Chondrocyte (in vitro differentiated cells): ENCODE measurements around the gene CP. TPM values are rescaled to one million over a fixed set of nuclear protein-coding genes. Genes with fewer than 3 reads are reported as not detected.

Source experiments
- DNase-seq: peaks from one replicate; pipeline ENCODE4 v3.0.0; 2021; ENCODE audit warnings: mixed read lengths, low spot score
- H3K27ac Mint-ChIP-seq: one replicate; pipeline ENCODE4 v1.8.0; 2021; ENCODE audit warnings: mild to moderate bottlenecking, moderate library complexity, mixed read lengths; ENCODE audit not compliant: unreplicated experiment
- H3K27me3 Mint-ChIP-seq: 2 replicates; pipeline ENCODE4 v1.8.0; 2021; ENCODE audit warnings: low read depth, mixed read lengths
- H3K36me3 Mint-ChIP-seq: 2 replicates; pipeline ENCODE4 v1.8.0; 2021; ENCODE audit warnings: low read depth, mixed read lengths
- H3K4me1 Mint-ChIP-seq: 2 replicates; pipeline ENCODE4 v1.8.0; 2021; ENCODE audit warnings: low read depth, mild to moderate bottlenecking, mixed read lengths
- H3K4me3 Mint-ChIP-seq: one replicate; pipeline ENCODE4 v1.8.0; 2021; ENCODE audit warnings: mild to moderate bottlenecking, moderate library complexity, mixed read lengths; ENCODE audit not compliant: unreplicated experiment
- H3K9me3 Mint-ChIP-seq: 2 replicates; pipeline ENCODE4 v1.8.0; 2021; ENCODE audit warnings: low read depth, mixed read lengths
- CTCF ChIP-seq: fragments of 200-600 bp; sonication (generic); IDR thresholded peaks from 2 replicates; pipeline ENCODE4 v1.5.0; 2021; ENCODE audit warnings: antibody characterized with exemption, mild to moderate bottlenecking, moderate library complexity
- total RNA-seq: library from RNA; stranded (reverse); gene quantifications from 3 replicates; pipeline ENCODE4 v1.2.1, GENCODE V29; 2021

CP gene
- total RNA-seq, 1 donor from 2014 or later = not detected

GRCh38 chr3:149207475-149207874 lies 14.2 kb downstream of the CP start:
- Mint-ChIP-seq H3K27ac (no peak overlapping the region), H3K36me3 (no peaks in the 10 kb centered on the region), H3K4me3 (no peak overlapping the region), H3K27me3 (no peaks in the 10 kb centered on the region), H3K4me1 (no peaks in the 10 kb centered on the region), H3K9me3 (no peaks in the 10 kb centered on the region)
- DNase-seq = no peak
- TF ChIP-seq CTCF = no peak

- H3K36me3 Mint-ChIP-seq = no peaks in the 10 kb centered on the region
Measured at GRCh38 chr3:149204390-149204991, 17.1 kb downstream of the CP start.

GRCh38 chr3:149203758-149204157 lies 17.9 kb downstream of the CP start:
- no peak for DNase-seq
- TF ChIP-seq CTCF = no peak
- Mint-ChIP-seq H3K27me3 (no peaks in the 10 kb centered on the region), H3K9me3 (no peaks in the 10 kb centered on the region), H3K36me3 (no peaks in the 10 kb centered on the region), H3K4me3 (no peak overlapping the region), H3K4me1 (peaks cover 4% of the 10 kb centered on the region), H3K27ac (no peak overlapping the region)

More at GRCh38 chr3:149204390-149204991, 17.1 kb downstream of the CP start:
- Mint-ChIP-seq H3K27me3 (no peaks in the 10 kb centered on the region), H3K4me1 (peaks cover 4% of the 10 kb centered on the region), H3K9me3 (no peaks in the 10 kb centered on the region), H3K4me3 (no peak overlapping the region), H3K27ac (no peak overlapping the region)
- no peak for TF ChIP-seq CTCF
- DNase-seq = no peak

- Mint-ChIP-seq H3K36me3 (no peaks in the 10 kb centered on the region), H3K4me1 (peaks cover 9% of the 10 kb centered on the region), H3K9me3 (no peaks in the 10 kb centered on the region), H3K27ac (no peak overlapping the region), H3K27me3 (no peaks in the 10 kb centered on the region), H3K4me3 (no peak overlapping the region)
- TF ChIP-seq CTCF = no peak
- no peak for DNase-seq
Measured at GRCh38 chr3:149199474-149199873, 22.2 kb downstream of the CP start.

- Mint-ChIP-seq H3K4me1 (peaks cover 9% of the 10 kb centered on the region), H3K9me3 (no peaks in the 10 kb centered on the region), H3K27me3 (no peaks in the 10 kb centered on the region), H3K4me3 (no peak overlapping the region), H3K27ac (no peak overlapping the region), H3K36me3 (no peaks in the 10 kb centered on the region)
- no peak for DNase-seq
- TF ChIP-seq CTCF = no peak
Measured at GRCh38 chr3:149198611-149199010, 23.0 kb downstream of the CP start.
